Measurements from ENCODE around the gene DIS3L2.

The DIS3L2 gene

GRCh38 chr2:231960810-231961348 lies 634 bp upstream of the DIS3L2 start:
- no peak for DNase-seq

- DNase-seq, result no peak
These were observed 3.6 kb downstream of the DIS3L2 start for GRCh38 chr2:231965102-231965501.

GRCh38 chr2:231966886-231967285 lies 5.4 kb downstream of the DIS3L2 start:
- DNase-seq, result no peak

GRCh38 chr2:231968820-231969219 lies 7.3 kb downstream of the DIS3L2 start:
- DNase-seq, result no peak

GRCh38 chr2:231970461-231970860 lies 8.9 kb downstream of the DIS3L2 start:
- no peak for DNase-seq

- DNase-seq, result no peak
These were observed 13.5 kb downstream of the DIS3L2 start for GRCh38 chr2:231975001-231975400.

GRCh38 chr2:231977430-231977829 lies 15.9 kb downstream of the DIS3L2 start:
- DNase-seq, result no peak

- no peak for DNase-seq
These were observed 23.5 kb downstream of the DIS3L2 start for GRCh38 chr2:231984992-231985391.

- DNase-seq, result no peak
These were observed 24.3 kb downstream of the DIS3L2 start for GRCh38 chr2:231985823-231986261.

GRCh38 chr2:231987124-231987727 lies 25.7 kb downstream of the DIS3L2 start:
- DNase-seq, result no peak

GRCh38 chr2:231988179-231988866 lies 26.8 kb downstream of the DIS3L2 start:
- no peak for DNase-seq

- no peak for DNase-seq
These were observed 30.2 kb downstream of the DIS3L2 start for GRCh38 chr2:231991664-231992063.

GRCh38 chr2:231992888-231993287 lies 31.4 kb downstream of the DIS3L2 start:
- no peak for DNase-seq

GRCh38 chr2:231996797-231997540 lies 35.5 kb downstream of the DIS3L2 start:
- no peak for DNase-seq

- no peak for DNase-seq
These were observed 36.5 kb downstream of the DIS3L2 start for GRCh38 chr2:231998046-231998445.

- DNase-seq, result no peak
These were observed 38.9 kb downstream of the DIS3L2 start for GRCh38 chr2:232000439-232000838.

GRCh38 chr2:232001073-232001472 lies 39.6 kb downstream of the DIS3L2 start:
- no peak for DNase-seq

GRCh38 chr2:232006253-232006652 lies 44.7 kb downstream of the DIS3L2 start:
- no peak for DNase-seq

- no peak for DNase-seq
These were observed 47.6 kb downstream of the DIS3L2 start for GRCh38 chr2:232008907-232009638.

GRCh38 chr2:232009639-232010274 lies 48.2 kb downstream of the DIS3L2 start:
- DNase-seq, result no peak

- DNase-seq, result no peak
These were observed 52.3 kb downstream of the DIS3L2 start for GRCh38 chr2:232013701-232014353.

GRCh38 chr2:232014681-232015080 lies 53.2 kb downstream of the DIS3L2 start:
- no peak for DNase-seq
